ENCODE measurements around the gene PLXNA3. TPM values are rescaled to one million over a fixed set of nuclear protein-coding genes. Genes with fewer than 3 reads are reported as not detected.

Gene PLXNA3
- total and polyA plus RNA-seq, 10 of the 15 experiments (the other 5 are each of a cell fraction or from before 2014, with no cell fraction given) = 0.26 to 26.8 (median 3.4) TPM

GRCh38 chrX:154443992-154444754 lies 13.9 kb upstream of the PLXNA3 start, which contains the start of gene FAM50A:
TSS of gene FAM50A (plus strand) at chrX:154444141. CDS start at chrX:154444236, 95 bp downstream.
- intact Hi-C loops (cut with micrococcal nuclease; ENCODE audit: unreplicated experiment) = no loop called here
- ChIA-PET SMC1A (ENCODE audit: uncharacterized antibody, unreplicated experiment) (no interaction called here), RAD21 (ENCODE audit: unreplicated experiment) (interaction anchor here (1.3 kb wide), 1 partner anchor 34 kb away, joined by 3 read pairs; no protein-coding TSS in a partner anchor), POLR2A (interaction anchor here (1.1 kb wide), 1 partner anchor 43 kb away, joined by 3 read pairs; no protein-coding TSS in a partner anchor), CTCF (no interaction called here)
- in situ Hi-C loops (cut with MboI) = no loop called here
- H3K9me3 ChIP-seq (replicated peaks; ENCODE audit: control insufficient read depth, insufficient read depth, low read length) = no peaks in the 10 kb centered on the region
- peaks cover 0 to 5% of the 10 kb centered on the region in 2 experiments; a peak in 1 of 4 replicates for H3K36me3 ChIP-seq (ENCODE audit: control insufficient read depth in 2 of 2, insufficient read depth in 2 of 2, low read length in 1 of 2)
- H3K27ac ChIP-seq (ENCODE audit: control insufficient read depth, insufficient read depth) = peak within 1 kb of the TSS; percentile 52
- peak within 1 kb of the TSS; percentile 23 for H2AFZ ChIP-seq (ENCODE audit: control insufficient read depth, low read depth, low read length)
- peaks cover 7% of the 10 kb centered on the region for H3K79me2 ChIP-seq (ENCODE audit: control insufficient read depth, insufficient read depth, low read length)
- H3K27me3 ChIP-seq (replicated peaks in 1 of 2; ENCODE audit: control insufficient read depth in 2 of 2, insufficient read depth in 2 of 2, low read length in 1 of 2) = no peaks in the 10 kb centered on the region
- WGBS (ENCODE audit: insufficient coverage, insufficient replicate concordance, low lambda C conversion rate, missing lambda C conversion rate) = 22% methylated on average over 30 of the region's 94 CpGs
- BruUV-seq (replicated peaks) = no TSS peak
- peak within 1 kb of the TSS; percentile 82 for H3K4me2 ChIP-seq (ENCODE audit: control insufficient read depth, insufficient read depth)
- no peaks in the 10 kb centered on the region for H4K20me1 ChIP-seq (ENCODE audit: control insufficient read depth, insufficient read depth)
- H3K9ac ChIP-seq (ENCODE audit: control insufficient read depth, insufficient read depth, low read length) = peak within 1 kb of the TSS; percentile 61
- no peak for FAIRE-seq
- peak; percentile 36 for TF ChIP-seq IKZF1 (conservative IDR thresholded peaks at IDR 0.05)
- no peak for TF ChIP-seq KLF5 (IDR thresholded peaks at IDR 0.05; ENCODE audit: partially characterized antibody)
- peak; percentile 46; the same call in 1 of the 2 replicates for TF ChIP-seq BACH1 (IDR thresholded peaks at IDR 0.05; ENCODE audit: borderline replicate concordance)
- peak in 1 of 2 experiments; percentile 77; a peak in 2 of 4 replicates for TF ChIP-seq BHLHE40 (IDR thresholded peaks at IDR 0.05; ENCODE audit: borderline replicate concordance in 1 of 2, low read depth in 2 of 2, low read length in 1 of 2)
- no peak for TF ChIP-seq PKNOX1 (IDR thresholded peaks at IDR 0.05)
- TF ChIP-seq LARP7 (IDR thresholded peaks at IDR 0.05) = peak; percentile 38; the same call in 1 of the 2 replicates
- TF ChIP-seq SIX5 (IDR thresholded peaks at IDR 0.05; ENCODE audit: low read depth, low read length, severe bottlenecking) = no peak
- peak; percentile 4 for TF ChIP-seq USF1 (IDR thresholded peaks at IDR 0.05; ENCODE audit: borderline replicate concordance, extremely low read length, insufficient read depth, low read depth, low read length)
- TF ChIP-seq CREB1 (IDR thresholded peaks at IDR 0.05; ENCODE audit: low read depth) = peak; percentile 59; the same call in 1 of the 2 replicates
- TF ChIP-seq NKRF (conservative IDR thresholded peaks at IDR 0.05) = 0 out of 2 replicates have a peak, but pooled peaks have one; percentile 34
- peak; percentile 31; the same call in 1 of the 2 replicates for TF ChIP-seq POLR2A (IDR thresholded peaks at IDR 0.05; ENCODE audit: low read depth, low read length)
- TF ChIP-seq SMARCA5 (IDR thresholded peaks at IDR 0.05) = no peak
- peak; percentile 27; the same call in 1 of the 2 replicates for TF ChIP-seq GATAD2B (conservative IDR thresholded peaks at IDR 0.05; ENCODE audit: low read depth)
- 0 out of 2 replicates have a peak, but pooled peaks cover 3% of the 10 kb centered on the region for H3K4me1 ChIP-seq (ENCODE audit: control insufficient read depth, insufficient read depth, low read length)
- ATAC-seq = peak; percentile 90
- DNase-seq (ENCODE audit: low read depth, low spot score) = no peak
- H3K4me3 ChIP-seq = peak within 1 kb of the TSS; percentile 68
